GM08714 (cell line): ENCODE results near the gene ADAM23.

Experiments used
- H3K4me3 ChIP-seq: fragments of 200-500 bp; sonication (Bioruptor generic); 2 replicates; pipeline ENCODE4 v1.5.1; 2014; ENCODE audit warnings: mild to moderate bottlenecking, low read length, inconsistent platforms
- ZNF274 ChIP-seq: IDR thresholded peaks from 2 replicates; pipeline ENCODE4 v1.6.1; 2012; ENCODE audit warnings: mild to moderate bottlenecking, low read depth, low read length

The ADAM23 gene

DNA sequence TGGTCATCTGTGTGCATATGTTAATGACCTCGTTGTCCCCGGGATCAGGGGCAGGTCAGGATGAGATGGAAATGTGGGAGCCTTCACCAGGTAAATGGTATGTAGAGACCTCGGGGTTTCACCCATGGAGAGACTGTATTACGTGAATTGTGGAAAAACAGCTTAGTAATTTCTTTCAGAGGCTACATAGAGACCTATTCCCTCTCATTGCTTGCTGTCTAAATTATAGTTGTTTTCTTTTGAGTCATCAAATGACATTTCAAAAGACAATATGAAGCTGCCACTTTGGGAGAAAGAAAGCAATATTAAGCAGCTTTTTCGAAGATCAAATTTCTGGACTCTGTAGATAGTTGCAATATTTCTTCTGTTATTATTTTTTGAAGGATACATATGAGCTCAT is 20.4 kb downstream of the ADAM23 start:
- no peak overlapping the region for H3K4me3 ChIP-seq
- TF ChIP-seq ZNF274: no peak

DNA sequence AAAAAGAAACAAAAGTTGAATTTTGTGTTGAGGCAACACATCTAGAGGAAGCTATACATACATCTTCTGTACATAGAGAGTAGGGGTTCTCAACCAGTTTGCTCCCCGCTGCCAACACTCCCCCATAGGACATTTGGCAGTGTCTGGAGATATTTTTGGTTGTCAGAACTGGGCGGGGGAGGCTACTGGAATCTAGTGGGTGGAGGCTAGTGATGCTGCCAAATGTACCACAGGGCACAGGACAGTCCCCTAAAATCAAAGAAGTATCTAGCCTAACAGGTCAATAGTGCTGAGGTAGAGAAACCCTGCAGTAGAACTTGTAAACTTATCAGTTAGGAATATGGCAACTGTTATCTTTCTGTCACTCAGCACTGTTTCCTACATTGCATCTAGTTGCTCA is 21.3 kb downstream of the ADAM23 start:
- H3K4me3 ChIP-seq: no peak overlapping the region
- TF ChIP-seq ZNF274: no peak

- no peak for TF ChIP-seq ZNF274
- no peak overlapping the region for H3K4me3 ChIP-seq
These were observed 28.3 kb downstream of the ADAM23 start for GRCh38 chr2:206471524-206472062.

GRCh38 chr2:206472094-206472493 is 28.8 kb downstream of the ADAM23 start:
- TF ChIP-seq ZNF274: no peak
- H3K4me3 ChIP-seq: no peak overlapping the region

DNA sequence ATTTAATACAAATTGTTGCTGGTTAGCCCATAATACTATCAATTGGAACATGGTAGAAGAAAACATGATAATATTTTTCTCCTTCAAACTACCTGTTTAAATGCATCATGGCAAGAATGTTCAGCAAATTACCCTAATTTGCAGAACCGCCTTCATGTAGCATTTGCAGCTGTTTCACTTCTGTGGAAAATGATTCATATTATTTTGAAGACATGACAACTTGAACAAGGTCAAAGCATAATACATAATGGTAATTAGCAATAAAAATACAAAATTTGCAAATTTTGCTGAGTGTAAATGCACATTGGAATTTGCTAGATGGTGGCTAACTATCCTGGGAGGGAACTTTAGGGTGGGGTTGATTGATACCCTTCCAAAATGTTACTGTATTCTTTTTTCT is 30.8 kb downstream of the ADAM23 start:
- no peak overlapping the region for H3K4me3 ChIP-seq
- no peak for TF ChIP-seq ZNF274

- no peak for TF ChIP-seq ZNF274
- no peak overlapping the region for H3K4me3 ChIP-seq
These were observed 34.0 kb downstream of the ADAM23 start for GRCh38 chr2:206477296-206477695.

GRCh38 chr2:206478340-206478739 is 35.0 kb downstream of the ADAM23 start:
- no peak for TF ChIP-seq ZNF274

DNA sequence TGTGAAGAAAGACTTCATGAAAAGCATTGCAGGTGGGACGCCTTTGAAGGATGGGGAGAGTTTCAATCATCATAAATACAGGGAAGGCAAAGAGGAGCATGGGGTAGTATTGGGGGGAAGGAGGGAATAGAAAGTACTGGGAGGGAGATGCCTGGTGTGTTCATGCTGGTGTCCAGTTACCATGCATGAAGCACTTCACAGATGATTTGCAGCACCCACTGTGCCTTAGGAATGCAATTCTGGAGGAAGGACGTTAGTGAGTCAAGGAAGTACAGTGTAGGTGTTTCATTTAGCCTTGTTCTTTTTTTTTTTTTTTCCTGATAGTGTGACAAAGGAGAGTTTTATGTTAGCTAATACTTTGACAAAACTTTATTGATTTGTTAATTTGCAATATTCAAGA is 36.8 kb downstream of the ADAM23 start:
- H3K4me3 ChIP-seq: no peak overlapping the region
- TF ChIP-seq ZNF274: no peak

More at GRCh38 chr2:206478340-206478739, 35.0 kb downstream of the ADAM23 start:
- H3K4me3 ChIP-seq: no peak overlapping the region

DNA sequence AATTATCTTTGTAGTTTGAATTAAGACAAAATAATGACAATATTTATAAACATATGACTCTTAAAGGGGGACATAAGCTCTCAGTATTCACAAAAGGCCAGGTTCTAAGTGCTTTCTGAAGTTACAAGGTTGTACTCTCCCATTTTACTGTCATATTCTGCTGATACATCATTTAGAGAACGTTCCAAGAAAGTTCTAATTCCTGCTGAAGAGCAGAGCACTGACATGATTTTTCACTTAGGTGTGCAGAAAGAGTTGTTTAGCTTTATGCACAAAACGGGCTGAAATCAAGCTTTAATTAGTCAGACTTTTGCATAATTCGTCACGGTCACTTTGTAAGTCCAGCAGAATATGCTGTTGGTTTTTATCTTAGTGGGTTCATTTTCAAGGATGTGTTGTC is 37.3 kb downstream of the ADAM23 start:
- no peak overlapping the region for H3K4me3 ChIP-seq
- TF ChIP-seq ZNF274: no peak

DNA sequence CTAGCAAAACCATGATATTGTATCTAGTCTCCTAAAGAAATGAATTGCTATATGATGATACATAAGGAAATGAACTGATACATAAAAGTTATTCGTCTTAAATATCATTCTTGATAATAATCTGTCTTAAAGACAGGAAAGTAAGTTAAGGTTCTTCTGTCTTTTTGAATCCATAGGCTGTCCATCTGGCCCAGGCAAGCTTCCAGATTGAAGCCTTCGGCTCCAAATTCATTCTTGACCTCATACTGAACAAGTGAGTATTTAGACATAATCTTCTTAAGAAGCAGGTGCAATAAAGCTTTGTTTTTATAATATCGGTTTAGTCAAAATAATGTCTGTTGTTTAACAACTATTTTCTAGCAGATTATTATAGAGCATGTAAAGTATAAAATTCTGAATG is 37.7 kb downstream of the ADAM23 start:
- TF ChIP-seq ZNF274: no peak
- H3K4me3 ChIP-seq: no peak overlapping the region

DNA sequence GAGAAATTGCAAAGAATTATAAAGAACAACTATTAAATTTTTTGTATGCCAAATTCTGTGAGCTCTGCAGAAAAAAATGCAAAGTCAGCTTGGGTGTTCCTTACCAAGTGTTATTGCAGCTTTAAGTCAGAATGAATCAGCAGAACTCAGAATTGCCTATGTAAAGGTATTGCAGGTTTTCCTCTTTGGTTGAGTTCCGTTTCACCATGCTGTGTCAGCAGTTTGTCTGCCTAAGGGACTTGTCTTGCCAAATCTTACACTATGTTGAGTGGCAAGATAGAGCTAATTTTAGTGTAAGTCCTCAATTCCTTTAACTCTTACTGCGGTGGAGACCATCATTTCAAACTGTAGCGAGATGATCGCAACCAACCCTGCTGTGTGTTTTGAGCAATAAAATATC is 38.8 kb downstream of the ADAM23 start:
- no peak overlapping the region for H3K4me3 ChIP-seq
- no peak for TF ChIP-seq ZNF274

DNA sequence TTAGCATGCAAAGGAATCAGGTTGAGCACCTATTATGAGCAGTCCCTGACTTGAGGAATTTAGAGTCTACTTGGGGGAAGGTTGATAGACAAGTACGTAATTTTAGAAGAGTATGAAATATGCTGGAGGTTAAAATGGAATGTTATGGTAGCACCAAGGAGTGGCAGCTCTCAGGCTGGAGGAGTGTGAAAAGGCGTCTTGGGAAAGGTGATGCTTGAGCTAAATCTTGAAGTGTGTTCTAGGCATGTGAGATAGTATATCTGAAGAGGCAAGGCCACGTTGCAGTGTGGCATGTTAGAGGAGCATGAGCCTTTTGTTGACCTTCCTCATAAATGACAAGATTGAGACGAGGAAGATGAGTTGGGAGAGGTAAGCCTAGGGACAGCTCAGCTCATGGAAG is 39.3 kb downstream of the ADAM23 start:
- no peak overlapping the region for H3K4me3 ChIP-seq
- TF ChIP-seq ZNF274: no peak

DNA sequence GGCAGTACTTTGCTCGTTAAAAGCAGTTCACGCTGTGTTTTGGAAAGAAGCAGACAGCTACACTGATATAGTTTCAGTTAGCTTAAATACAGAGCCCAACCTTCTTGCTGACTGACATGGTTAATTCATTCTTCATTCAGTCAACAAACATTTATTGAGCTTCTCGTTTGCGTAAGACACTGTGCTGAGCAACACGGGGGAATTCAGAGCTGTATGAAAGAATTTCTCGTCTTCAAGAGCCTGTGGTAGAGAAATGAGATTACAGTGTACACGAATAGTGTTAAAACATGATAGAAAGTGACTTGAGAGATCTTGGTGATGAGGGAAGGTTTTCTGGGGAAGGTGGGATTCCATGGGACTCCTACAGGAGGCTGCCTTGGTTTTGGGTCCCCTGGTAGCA is 44.7 kb downstream of the ADAM23 start:
- no peak for TF ChIP-seq ZNF274
- no peak overlapping the region for H3K4me3 ChIP-seq

- no peak for TF ChIP-seq ZNF274
These were observed 45.3 kb downstream of the ADAM23 start for GRCh38 chr2:206488623-206489022.

DNA sequence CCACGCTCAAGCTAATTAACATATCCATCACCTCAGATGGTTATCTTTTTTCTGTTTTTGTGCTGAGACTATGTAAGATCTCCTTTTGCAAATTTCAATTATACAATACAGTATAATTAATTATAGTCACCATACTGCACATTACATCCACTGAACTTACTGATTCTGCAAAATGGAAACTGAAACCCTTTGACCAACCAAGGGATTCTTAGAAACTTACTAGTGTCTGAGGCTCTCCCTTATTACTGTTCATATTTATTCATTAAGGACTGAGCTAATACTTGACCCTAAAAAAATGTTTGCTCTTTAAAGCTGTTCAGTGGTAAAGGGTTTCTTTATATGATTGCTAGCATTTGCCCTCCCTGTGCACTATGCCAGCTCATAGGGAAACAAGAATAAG is 50.7 kb downstream of the ADAM23 start:
- no peak overlapping the region for H3K4me3 ChIP-seq
- no peak for TF ChIP-seq ZNF274

More at GRCh38 chr2:206488623-206489022, 45.3 kb downstream of the ADAM23 start:
- no peak overlapping the region for H3K4me3 ChIP-seq

DNA sequence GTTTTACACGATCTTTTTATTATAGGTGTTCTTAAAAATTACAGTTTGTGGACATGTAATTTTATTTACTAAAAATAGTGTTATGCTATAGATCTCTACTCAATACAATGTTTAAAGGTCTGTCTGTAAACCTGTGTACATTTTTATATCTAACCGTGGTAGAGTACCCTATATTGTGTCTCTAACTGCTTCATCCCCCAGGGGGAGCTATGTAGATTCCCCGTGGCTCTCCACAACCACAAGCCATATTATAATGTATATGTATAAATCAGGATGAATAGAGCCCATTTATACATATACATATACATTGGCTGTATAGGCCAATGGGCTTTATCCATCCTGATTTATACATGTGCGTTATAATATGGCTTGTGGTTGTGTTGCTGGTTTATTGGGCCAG is 59.4 kb downstream of the ADAM23 start:
- H3K4me3 ChIP-seq: no peak overlapping the region
- no peak for TF ChIP-seq ZNF274
